DMS153 (cell line): Measurements from ENCODE around the gene ARHGEF2.

ENCODE experiments used
- DNase-seq: peaks from one replicate; lab custom pipeline; 2025; lab: John Stamatoyannopoulos, UW

Gene ARHGEF2

GRCh38 chr1:155971910-155972809 is 6.2 kb downstream of the ARHGEF2 start:
- no peak for DNase-seq

- no peak for DNase-seq
Measured at GRCh38 chr1:155970531-155971167, 7.7 kb downstream of the ARHGEF2 start.

- DNase-seq: no peak
Measured at GRCh38 chr1:155969377-155969791, 9.0 kb downstream of the ARHGEF2 start.

- no peak for DNase-seq
Measured at GRCh38 chr1:155968670-155969069, 9.7 kb downstream of the ARHGEF2 start.

GRCh38 chr1:155968051-155968400 is 10.3 kb downstream of the ARHGEF2 start:
- no peak for DNase-seq

GRCh38 chr1:155967341-155968050 is 10.9 kb downstream of the ARHGEF2 start:
- peak; percentile 26 for DNase-seq

GRCh38 chr1:155966750-155967149 is 11.6 kb downstream of the ARHGEF2 start:
- no peak for DNase-seq

- DNase-seq: no peak
Measured at GRCh38 chr1:155966135-155966534, 12.2 kb downstream of the ARHGEF2 start.

GRCh38 chr1:155964193-155964592 is 14.2 kb downstream of the ARHGEF2 start:
- DNase-seq: no peak

- DNase-seq: no peak
Measured at GRCh38 chr1:155962599-155963211, 15.6 kb downstream of the ARHGEF2 start.

- no peak for DNase-seq
Measured at GRCh38 chr1:155961937-155962336, 16.4 kb downstream of the ARHGEF2 start.

GRCh38 chr1:155960081-155960745 is 18.1 kb downstream of the ARHGEF2 start:
- no peak for DNase-seq

GRCh38 chr1:155957411-155957915 is 20.9 kb downstream of the ARHGEF2 start:
- DNase-seq: no peak

- no peak for DNase-seq
Measured at GRCh38 chr1:155954645-155955044, 23.7 kb downstream of the ARHGEF2 start.

GRCh38 chr1:155952505-155952890 is 25.8 kb downstream of the ARHGEF2 start:
- DNase-seq: no peak

- no peak for DNase-seq
Measured at GRCh38 chr1:155951753-155952504, 26.4 kb downstream of the ARHGEF2 start.

- no peak for DNase-seq
Measured at GRCh38 chr1:155950829-155951228, 27.5 kb downstream of the ARHGEF2 start.

GRCh38 chr1:155947741-155948140 is 30.6 kb downstream of the ARHGEF2 start:
- DNase-seq: no peak

GRCh38 chr1:155947292-155947691 is 31.1 kb downstream of the ARHGEF2 start:
- no peak for DNase-seq

- DNase-seq: no peak
Measured at GRCh38 chr1:155946633-155947219, 31.6 kb downstream of the ARHGEF2 start.

- DNase-seq: no peak
Measured at GRCh38 chr1:155944444-155944799, 33.9 kb downstream of the ARHGEF2 start.
